Calu3 (cell line): ENCODE results near the gene HSD17B12. TPM values are rescaled to one million over a fixed set of nuclear protein-coding genes. Genes with fewer than 3 reads are reported as not detected.

Experiments
- BruUV-seq: library from RNA; stranded (reverse); fragments of 400-500 nt; replicated peaks from 2 replicates; lab custom pipeline; 2021; lab: Mats Ljungman, UMichigan
- CTCF ChIA-PET: fragments of 300-600 bp; sonication (Branson Sonifier 250); formaldehyde crosslinking; loops from one replicate; lab custom pipeline; 2022; ENCODE audit warnings: antibody characterized with exemption; lab: Charles Lee
- DNase-seq: peaks from one replicate; pipeline ENCODE4 v3.0.0; 2022
- H3K27ac Mint-ChIP-seq: one replicate; pipeline ENCODE4 v1.8.0; 2022; ENCODE audit warnings: mixed read lengths; ENCODE audit not compliant: unreplicated experiment
- H3K27me3 Mint-ChIP-seq: one replicate; pipeline ENCODE4 v1.8.0; 2022; ENCODE audit warnings: mixed read lengths; ENCODE audit not compliant: unreplicated experiment
- H3K36me3 Mint-ChIP-seq: one replicate; pipeline ENCODE4 v1.8.0; 2022; ENCODE audit warnings: mild to moderate bottlenecking, moderate library complexity, mixed read lengths; ENCODE audit not compliant: insufficient read depth, unreplicated experiment
- H3K4me1 Mint-ChIP-seq: one replicate; pipeline ENCODE4 v1.8.0; 2022; ENCODE audit warnings: mild to moderate bottlenecking, low read depth, mixed read lengths; ENCODE audit not compliant: unreplicated experiment
- H3K4me3 Mint-ChIP-seq: one replicate; pipeline ENCODE4 v1.8.0; 2022; ENCODE audit warnings: mild to moderate bottlenecking, low read depth, moderate library complexity, mixed read lengths; ENCODE audit not compliant: unreplicated experiment
- H3K9me3 Mint-ChIP-seq: one replicate; pipeline ENCODE4 v1.8.0; 2022; ENCODE audit warnings: low read depth, mixed read lengths; ENCODE audit not compliant: unreplicated experiment
- intact Hi-C: fragments of 100-400 bp; cut with micrococcal nuclease; formaldehyde crosslinking; loops from one replicate; pipeline ENCODE4 v1.10.0; 2022; ENCODE audit not compliant: unreplicated experiment
- total RNA-seq: library from RNA; stranded (reverse); gene quantifications from 2 replicates; pipeline ENCODE4 v1.2.3, GENCODE V29; 2022
- TF ChIP-seq, protein P1 (sequence below): fragments of 200-600 bp; IDR thresholded peaks from one replicate; pipeline ENCODE4 v1.8.0; 2022; ENCODE audit warnings: antibody characterized with exemption; ENCODE audit not compliant: unreplicated experiment

Gene HSD17B12
- total RNA-seq, 1 experiment from 2014 or later, result 114 TPM

DNA sequence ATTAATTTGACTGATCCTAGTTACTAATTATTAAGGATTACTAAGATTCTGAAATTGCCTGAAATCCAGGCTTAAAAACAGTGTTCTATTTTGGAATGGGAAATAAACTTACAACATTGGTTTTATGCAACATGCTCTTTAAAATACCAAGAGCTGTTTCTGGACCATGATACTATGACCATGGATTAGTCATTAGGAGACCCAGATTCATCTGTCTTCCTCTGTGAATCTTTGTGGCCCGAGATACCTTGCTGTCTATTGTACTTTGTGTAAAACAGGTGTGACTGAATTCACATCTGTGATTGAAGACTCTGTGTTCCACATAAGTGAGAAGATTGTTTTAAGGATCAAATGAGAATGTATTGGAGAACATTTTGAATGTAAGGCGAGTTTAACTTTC lies 98.8 kb downstream of the HSD17B12 start:
- intact Hi-C loops, result no loop called here
- DNase-seq, result no peak
- BruUV-seq, result no TSS peak
- Mint-ChIP-seq H3K9me3 (peaks cover 9% of the 10 kb centered on the region), H3K27me3 (no peaks in the 10 kb centered on the region), H3K4me3 (no peak overlapping the region), H3K27ac (no peak overlapping the region), H3K4me1 (no peaks in the 10 kb centered on the region), H3K36me3 (no peaks in the 10 kb centered on the region)
- CTCF ChIA-PET, result no interaction called here
- TF ChIP-seq, protein P1, sequence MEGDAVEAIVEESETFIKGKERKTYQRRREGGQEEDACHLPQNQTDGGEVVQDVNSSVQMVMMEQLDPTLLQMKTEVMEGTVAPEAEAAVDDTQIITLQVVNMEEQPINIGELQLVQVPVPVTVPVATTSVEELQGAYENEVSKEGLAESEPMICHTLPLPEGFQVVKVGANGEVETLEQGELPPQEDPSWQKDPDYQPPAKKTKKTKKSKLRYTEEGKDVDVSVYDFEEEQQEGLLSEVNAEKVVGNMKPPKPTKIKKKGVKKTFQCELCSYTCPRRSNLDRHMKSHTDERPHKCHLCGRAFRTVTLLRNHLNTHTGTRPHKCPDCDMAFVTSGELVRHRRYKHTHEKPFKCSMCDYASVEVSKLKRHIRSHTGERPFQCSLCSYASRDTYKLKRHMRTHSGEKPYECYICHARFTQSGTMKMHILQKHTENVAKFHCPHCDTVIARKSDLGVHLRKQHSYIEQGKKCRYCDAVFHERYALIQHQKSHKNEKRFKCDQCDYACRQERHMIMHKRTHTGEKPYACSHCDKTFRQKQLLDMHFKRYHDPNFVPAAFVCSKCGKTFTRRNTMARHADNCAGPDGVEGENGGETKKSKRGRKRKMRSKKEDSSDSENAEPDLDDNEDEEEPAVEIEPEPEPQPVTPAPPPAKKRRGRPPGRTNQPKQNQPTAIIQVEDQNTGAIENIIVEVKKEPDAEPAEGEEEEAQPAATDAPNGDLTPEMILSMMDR, result no peak

DNA sequence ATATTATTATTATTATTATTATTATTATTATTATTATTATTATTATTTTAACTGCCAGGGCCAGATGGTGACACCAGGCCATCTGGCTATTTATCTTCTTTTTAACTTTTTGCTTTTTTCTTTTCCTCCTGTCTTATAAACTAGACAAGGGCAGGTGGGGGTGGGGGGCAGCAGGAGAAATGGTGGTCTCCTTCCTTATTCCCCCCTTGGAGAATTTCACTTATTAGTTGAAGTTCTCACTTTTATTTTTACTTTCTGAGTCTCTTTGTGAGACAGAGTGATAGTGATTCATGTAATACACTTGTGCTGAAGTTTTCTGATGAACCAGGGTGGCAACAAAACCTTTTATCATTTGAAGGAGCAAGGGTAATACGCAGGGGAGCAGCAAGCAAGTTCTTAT lies 103.8 kb downstream of the HSD17B12 start:
- CTCF ChIA-PET, result no interaction called here
- no peak overlapping the region for H3K27ac Mint-ChIP-seq
- TF ChIP-seq, protein P1, result no peak

DNA sequence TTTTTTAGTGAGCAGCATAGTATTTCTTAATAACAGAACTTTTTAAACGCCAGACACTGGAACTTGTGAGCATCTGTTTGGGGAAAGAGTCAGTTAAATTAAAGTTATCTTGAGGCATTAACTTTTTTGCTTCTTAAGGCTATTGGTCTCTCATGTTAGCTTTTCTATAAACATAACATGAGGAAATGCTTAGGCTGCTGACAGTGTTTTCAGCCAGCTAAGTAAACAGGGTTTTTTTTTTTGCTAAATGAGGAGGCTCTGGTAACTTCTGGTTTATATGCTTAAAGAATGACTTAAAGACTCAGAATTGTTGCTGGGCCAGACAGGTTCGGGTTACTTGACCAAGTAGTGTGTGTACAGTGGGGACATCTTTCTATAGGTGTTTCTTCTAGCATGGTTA lies 104.3 kb downstream of the HSD17B12 start:
- CTCF ChIA-PET, result no interaction called here
- no TSS peak for BruUV-seq

More for the DNA sequence above, 103.8 kb downstream of the HSD17B12 start:
- Mint-ChIP-seq H3K4me3 (no peak overlapping the region), H3K4me1 (no peaks in the 10 kb centered on the region), H3K9me3 (peaks cover 10% of the 10 kb centered on the region), H3K27me3 (no peaks in the 10 kb centered on the region), H3K36me3 (peaks cover 4% of the 10 kb centered on the region)
- no TSS peak for BruUV-seq
- no peak for DNase-seq
- intact Hi-C loops, result no loop called here

DNA sequence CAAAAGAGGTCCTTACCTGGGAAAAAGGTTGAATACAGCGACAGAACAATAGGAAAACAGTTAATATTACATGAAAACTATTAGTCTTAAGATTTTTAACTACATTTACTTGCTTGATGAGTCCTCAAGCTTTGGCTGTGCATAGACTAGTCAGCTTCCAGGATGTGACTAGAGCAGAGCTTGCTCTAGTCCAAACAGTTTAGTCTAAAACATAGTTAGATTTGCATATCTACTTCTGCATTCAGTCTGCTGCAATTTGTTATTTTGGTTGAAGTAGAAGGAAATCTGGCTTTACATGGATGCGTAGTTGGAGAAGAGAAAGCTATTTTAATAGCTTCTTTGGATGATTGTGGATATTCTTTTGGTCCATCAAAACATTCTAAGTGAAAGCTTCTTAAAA lies 104.8 kb downstream of the HSD17B12 start:
- Mint-ChIP-seq H3K4me3 (no peak overlapping the region), H3K4me1 (no peaks in the 10 kb centered on the region), H3K9me3 (peaks cover 10% of the 10 kb centered on the region), H3K27me3 (no peaks in the 10 kb centered on the region), H3K36me3 (peaks cover 5% of the 10 kb centered on the region), H3K27ac (no peak overlapping the region)
- intact Hi-C loops, result no loop called here
- DNase-seq, result no peak
- BruUV-seq, result no TSS peak
- TF ChIP-seq, protein P1, result no peak
- CTCF ChIA-PET, result no interaction called here

More for the DNA sequence above, 104.3 kb downstream of the HSD17B12 start:
- Mint-ChIP-seq H3K4me1 (no peaks in the 10 kb centered on the region), H3K9me3 (peaks cover 10% of the 10 kb centered on the region), H3K27me3 (no peaks in the 10 kb centered on the region), H3K36me3 (peaks cover 5% of the 10 kb centered on the region), H3K27ac (no peak overlapping the region), H3K4me3 (no peak overlapping the region)
- DNase-seq, result no peak
- TF ChIP-seq, protein P1, result no peak
- intact Hi-C loops, result no loop called here
